HUES64 (cell line): ENCODE measurements around the gene DTWD2.
"Not testable (repeated sequence)": the region's sequence is repeated elsewhere in the genome, so short reads cannot be mapped to it uniquely, and the experiment has no call there.

Source experiments
- H3K27ac ChIP-seq: 2 replicates; pipeline ENCODE4 v1.7.0; 2013; ENCODE audit warnings: low read depth, low read length, inconsistent platforms
- H3K27me3 ChIP-seq: 2 replicates; pipeline ENCODE4 v1.6.1; 2013; ENCODE audit warnings: mild to moderate bottlenecking, low read length; ENCODE audit not compliant: insufficient read depth
- H3K36me3 ChIP-seq: 2 replicates; pipeline ENCODE4 v1.6.1; 2013; ENCODE audit warnings: mild to moderate bottlenecking, low read length; ENCODE audit not compliant: insufficient read depth
- H3K4me1 ChIP-seq: 2 replicates; pipeline ENCODE4 v1.6.1; 2013; ENCODE audit warnings: mild to moderate bottlenecking, low read length, moderate library complexity; ENCODE audit not compliant: insufficient read depth
- H3K4me3 ChIP-seq: 2 replicates; pipeline ENCODE4 v1.5.1; 2013; ENCODE audit warnings: mild to moderate bottlenecking, low read length, moderate library complexity
- H3K9ac ChIP-seq: 2 replicates; pipeline ENCODE4 v1.6.1; 2013; ENCODE audit warnings: mild to moderate bottlenecking, low read depth, low read length
- H3K9me3 ChIP-seq: 2 replicates; pipeline ENCODE4 v1.6.1; 2013; ENCODE audit warnings: low read depth, low read length; ENCODE audit not compliant: insufficient read depth
- WGBS: fragments of 150-250, 120-280 bp; methylation state at CpG from one replicate; pipeline ENCODE4 v1.1.7; 2013; ENCODE audit warnings: missing lambda C conversion rate; 5-methylcytosine and 5-hydroxymethylcytosine counted together

DTWD2 gene

DNA sequence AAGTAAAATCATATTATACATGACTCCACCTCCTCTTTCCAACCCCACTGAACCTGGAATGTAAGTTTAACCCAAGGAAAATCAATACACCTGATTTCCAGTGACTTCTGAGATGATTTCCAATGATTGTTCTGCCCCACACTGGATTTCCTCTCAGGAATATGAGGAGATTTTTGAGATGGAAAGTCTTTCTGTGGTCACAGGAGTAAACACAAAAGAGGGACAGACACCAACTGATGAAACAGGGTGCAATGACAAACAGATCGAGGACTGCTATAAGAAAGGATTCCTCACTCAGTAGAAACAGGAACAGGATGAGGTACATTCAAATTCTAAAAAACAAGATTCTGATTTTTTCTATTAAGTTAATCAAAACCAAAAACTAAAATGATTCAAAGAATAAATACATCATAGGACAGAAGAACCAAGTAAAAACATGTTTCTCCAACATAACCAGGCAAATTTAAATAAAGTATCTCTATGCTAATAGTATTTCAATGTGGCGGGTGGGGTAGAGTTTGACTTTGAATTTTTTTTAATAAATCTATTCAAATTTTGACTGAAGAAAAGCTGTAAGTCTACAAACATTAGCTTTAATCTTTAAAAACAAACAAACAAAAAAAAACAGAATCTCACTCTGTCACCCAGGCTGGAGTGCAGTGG, 42.1 kb downstream of the DTWD2 start:
- Histone ChIP-seq H3K4me1 (no peaks in the 10 kb centered on the region; the same call in 1 of the 2 replicates), H3K9ac (no peak overlapping the region), H3K27me3 (no peaks in the 10 kb centered on the region), H3K9me3 (no peaks in the 10 kb centered on the region), H3K27ac (no peak overlapping the region), H3K36me3 (peaks cover 16% of the 10 kb centered on the region; the same call in 1 of the 2 replicates), H3K4me3 (no peak overlapping the region)
- WGBS = 100% methylated on average over 1 of the region's 2 CpGs

DNA sequence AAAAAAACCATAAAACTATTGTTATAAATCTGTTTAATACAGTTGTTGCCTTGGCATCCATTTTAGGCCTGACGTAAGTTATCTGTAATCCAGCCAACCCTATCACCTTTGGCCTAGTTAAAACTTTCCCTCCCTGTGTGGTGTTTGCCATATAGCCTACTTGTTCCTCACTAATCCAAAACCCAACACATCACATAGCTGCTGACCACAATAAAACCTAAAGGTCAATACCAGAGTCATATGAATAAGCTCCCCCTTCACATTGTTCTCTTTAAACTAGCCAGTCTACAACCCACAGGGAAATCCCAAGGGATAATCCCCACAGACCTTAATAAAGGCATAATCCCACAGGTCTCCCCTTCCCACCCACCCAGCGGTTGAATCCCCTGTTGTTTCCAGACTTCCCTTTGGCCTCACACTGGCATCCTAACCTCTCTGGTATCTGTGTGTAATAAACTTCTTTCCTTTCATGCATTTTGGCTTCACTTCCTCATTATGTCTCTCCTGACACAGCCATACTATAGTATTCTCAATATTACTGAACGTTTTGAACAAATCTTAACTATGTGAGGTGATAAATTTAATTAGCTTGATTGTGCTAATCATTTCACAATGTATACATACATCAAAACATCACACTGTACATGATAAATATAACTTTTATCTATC, 50.8 kb downstream of the DTWD2 start:
- no peak overlapping the region for H3K4me3 ChIP-seq
- peaks cover 7% of the 10 kb centered on the region for H3K36me3 ChIP-seq
- no peak overlapping the region for H3K27ac ChIP-seq
- peaks cover 10% of the 10 kb centered on the region; the same call in 1 of the 2 replicates for H3K4me1 ChIP-seq
- H3K9me3 ChIP-seq = peaks cover 3% of the 10 kb centered on the region; the same call in 1 of the 2 replicates
- H3K27me3 ChIP-seq = no peaks in the 10 kb centered on the region
- WGBS = 94% methylated on average over 3 of the region's 3 CpGs
- H3K9ac ChIP-seq = no peak overlapping the region

DNA sequence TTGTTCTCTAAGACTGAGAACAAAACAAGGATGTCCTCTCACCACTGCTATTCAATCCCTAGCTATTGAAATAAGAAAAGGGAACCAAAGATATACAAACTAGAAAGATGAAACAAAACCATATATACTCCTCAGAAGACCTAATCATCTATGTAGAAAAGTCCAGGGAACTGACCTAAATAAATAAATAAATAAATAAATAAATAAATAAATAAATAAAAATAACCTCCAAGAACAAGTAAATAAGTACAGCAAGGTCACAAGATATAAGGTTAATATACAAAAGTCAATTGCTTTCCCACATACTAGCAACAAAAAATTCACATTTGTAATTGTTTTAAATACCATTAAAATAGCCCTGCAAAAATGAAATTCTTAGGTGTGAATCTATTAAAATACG, 54.6 kb downstream of the DTWD2 start:
- Histone ChIP-seq H3K27me3 (no peaks in the 10 kb centered on the region), H3K4me1 (peaks cover 24% of the 10 kb centered on the region), H3K27ac (no peak overlapping the region), H3K36me3 (peaks cover 9% of the 10 kb centered on the region), H3K9ac (no peak overlapping the region), H3K4me3 (no peak overlapping the region), H3K9me3 (peaks cover 13% of the 10 kb centered on the region)
- WGBS = 100% methylated on average over 1 of the region's 1 CpG

DNA sequence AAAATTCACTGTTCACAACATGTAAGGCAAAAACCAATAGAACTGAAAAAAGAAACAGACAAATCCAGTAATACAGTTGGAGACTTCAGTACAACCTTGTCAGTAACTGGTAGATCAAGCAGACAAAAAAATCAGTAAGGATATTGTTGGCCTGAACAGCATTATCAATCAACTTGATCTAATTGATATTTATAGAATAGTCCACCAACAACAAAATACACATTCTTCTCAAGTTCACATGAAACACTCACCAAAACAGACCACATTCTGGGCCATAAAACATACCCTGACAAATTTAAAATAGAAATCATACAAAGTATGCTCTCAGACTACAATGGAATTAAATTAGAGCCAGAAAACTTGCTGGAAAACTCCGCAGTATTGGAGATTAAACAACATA, 56.8 kb downstream of the DTWD2 start:
- Histone ChIP-seq H3K27me3 (no peaks in the 10 kb centered on the region), H3K9ac (no peak overlapping the region), H3K4me1 (peaks cover 24% of the 10 kb centered on the region), H3K27ac (no peak overlapping the region), H3K9me3 (peaks cover 13% of the 10 kb centered on the region), H3K4me3 (no peak overlapping the region), H3K36me3 (peaks cover 11% of the 10 kb centered on the region)
- 94% methylated on average over 1 of the region's 1 CpG for WGBS

DNA sequence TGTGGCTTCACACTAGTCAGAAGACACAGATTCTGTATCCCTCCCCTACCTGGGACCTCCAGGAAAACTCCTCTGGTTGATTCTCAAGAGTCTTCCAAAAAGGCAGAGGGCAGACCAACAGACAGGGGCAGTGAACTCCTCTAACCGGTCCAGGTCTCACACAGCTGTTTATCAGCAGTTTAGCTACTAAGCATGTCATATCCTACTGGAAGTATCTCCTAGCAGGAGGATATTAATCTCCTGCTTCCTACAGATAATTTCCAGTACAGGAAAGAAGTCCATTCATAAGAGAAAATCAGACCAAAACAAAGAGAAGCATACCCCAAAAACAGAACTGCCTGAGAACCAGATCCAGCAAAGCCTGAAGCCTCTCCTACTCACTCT, 64.3 kb downstream of the DTWD2 start:
- no peak overlapping the region for H3K4me3 ChIP-seq
- peaks cover 12% of the 10 kb centered on the region for H3K4me1 ChIP-seq
- WGBS = 83% methylated on average over 1 of the region's 1 CpG
- no peak overlapping the region for H3K9ac ChIP-seq
- no peaks in the 10 kb centered on the region for H3K27me3 ChIP-seq
- H3K27ac ChIP-seq = no peak overlapping the region
- 0 out of 2 replicates have a peak, but pooled peaks cover 2% of the 10 kb centered on the region for H3K36me3 ChIP-seq
- no peaks in the 10 kb centered on the region for H3K9me3 ChIP-seq

DNA sequence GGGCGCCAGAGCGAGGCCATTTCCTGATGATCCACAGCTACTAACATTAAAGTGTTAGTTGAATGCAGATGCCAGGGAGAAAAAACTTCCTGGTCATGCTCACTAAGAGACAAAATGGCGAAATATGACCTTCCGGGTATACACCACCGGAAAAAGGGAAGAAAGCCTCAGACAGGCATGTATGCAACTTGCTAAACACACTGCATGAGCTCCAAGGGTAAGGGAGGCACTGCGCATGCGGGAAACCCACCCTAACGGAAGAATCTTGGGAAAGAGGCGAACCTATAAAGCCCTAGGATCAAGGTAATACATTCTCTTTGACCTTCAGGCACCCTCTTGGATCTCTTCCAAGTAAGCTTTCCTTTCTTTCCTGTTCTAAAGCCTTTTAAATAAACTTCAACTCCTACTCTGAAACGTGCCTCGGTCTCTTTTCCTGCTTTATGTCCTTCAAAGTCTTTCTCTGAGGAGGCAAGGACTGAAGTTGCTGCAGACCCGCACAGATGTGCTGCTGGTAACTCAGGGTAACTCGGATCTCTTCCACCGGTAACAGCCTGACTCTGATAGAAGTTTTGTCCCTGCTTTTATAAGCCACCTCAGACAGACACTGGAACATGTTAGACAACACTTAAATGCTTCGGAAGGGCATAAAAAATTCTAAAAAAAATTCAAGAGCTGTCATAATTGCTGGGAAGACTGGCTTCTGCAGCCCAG, 64.9 kb downstream of the DTWD2 start:
- H3K4me1 ChIP-seq = peaks cover 13% of the 10 kb centered on the region
- 0 out of 2 replicates have a peak, but pooled peaks cover 2% of the 10 kb centered on the region for H3K36me3 ChIP-seq
- no peaks in the 10 kb centered on the region for H3K9me3 ChIP-seq
- no peak overlapping the region for H3K4me3 ChIP-seq
- H3K27ac ChIP-seq = no peak overlapping the region
- no peak overlapping the region; the same call in 1 of the 2 replicates for H3K9ac ChIP-seq
- 91% methylated on average over 15 of the region's 15 CpGs for WGBS
- no peaks in the 10 kb centered on the region for H3K27me3 ChIP-seq

DNA sequence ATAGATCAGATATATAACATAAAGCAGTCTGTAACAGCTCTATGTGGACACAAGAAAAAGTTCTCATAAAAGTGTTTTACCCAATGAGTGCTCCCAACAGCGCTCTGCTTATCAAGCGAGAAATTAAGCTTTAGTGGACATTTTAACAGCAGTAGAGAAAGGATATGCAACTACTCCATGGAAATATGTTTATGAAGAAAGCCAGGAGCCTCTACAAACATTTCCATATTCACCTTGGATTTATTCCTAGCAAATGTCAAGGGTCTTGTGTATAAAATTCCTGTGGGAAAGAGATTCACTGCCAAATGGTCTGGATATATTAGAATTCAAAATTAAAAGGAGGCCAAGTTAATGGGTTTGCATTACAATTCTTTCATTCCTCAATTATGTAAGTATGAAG, 66.5 kb downstream of the DTWD2 start:
- H3K9ac ChIP-seq = no peak overlapping the region
- WGBS = 89% methylated on average over 2 of the region's 2 CpGs
- H3K27me3 ChIP-seq = no peaks in the 10 kb centered on the region
- H3K4me1 ChIP-seq = peaks cover 13% of the 10 kb centered on the region
- no peaks in the 10 kb centered on the region for H3K36me3 ChIP-seq
- H3K4me3 ChIP-seq = no peak overlapping the region
- H3K9me3 ChIP-seq = no peaks in the 10 kb centered on the region
- no peak overlapping the region for H3K27ac ChIP-seq

DNA sequence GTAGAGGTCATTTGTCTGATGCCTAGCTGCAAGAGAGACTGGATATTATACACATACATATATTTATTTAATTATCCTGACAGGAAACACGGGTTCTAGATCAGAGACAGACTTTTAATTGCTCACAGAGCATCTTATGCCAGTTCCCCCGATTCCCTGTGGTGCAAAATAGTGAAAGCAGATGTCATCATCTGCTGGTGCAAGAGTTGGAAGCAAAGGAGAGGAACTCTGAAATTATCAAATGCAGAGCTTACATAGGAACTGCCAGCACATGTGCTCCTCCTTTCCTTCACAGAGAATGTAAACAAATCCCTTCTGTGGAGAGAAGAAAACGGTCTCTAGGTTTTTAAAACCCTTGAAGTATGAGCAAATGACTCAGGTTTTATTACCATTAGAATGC, 69.3 kb downstream of the DTWD2 start:
- Histone ChIP-seq H3K27ac (no peak overlapping the region), H3K4me1 (peaks cover 13% of the 10 kb centered on the region), H3K36me3 (0 out of 2 replicates have a peak, but pooled peaks cover 6% of the 10 kb centered on the region), H3K4me3 (no peak overlapping the region), H3K9me3 (no peaks in the 10 kb centered on the region), H3K27me3 (no peaks in the 10 kb centered on the region), H3K9ac (no peak overlapping the region)
- WGBS = 64% methylated on average over 3 of the region's 3 CpGs

DNA sequence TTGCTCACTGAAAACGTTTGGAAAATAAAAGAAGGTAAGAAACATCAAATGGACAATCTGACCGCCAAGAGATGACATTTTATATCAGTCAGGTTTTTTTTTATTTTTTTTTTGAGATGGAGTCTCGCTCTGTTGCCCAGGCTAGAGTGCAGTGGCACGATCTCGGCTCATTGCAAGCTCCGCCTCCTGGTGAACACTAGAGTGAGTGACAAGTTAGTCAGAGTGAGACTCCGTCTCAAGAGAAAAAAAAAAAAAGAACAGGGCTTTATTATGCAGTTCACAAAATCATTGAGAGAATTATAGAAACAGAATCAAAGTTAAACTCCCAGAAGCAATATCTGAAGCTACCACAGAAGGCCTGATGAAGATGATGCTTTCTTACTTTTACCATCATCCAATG, 70.1 kb downstream of the DTWD2 start:
- peaks cover 12% of the 10 kb centered on the region for H3K4me1 ChIP-seq
- H3K27me3 ChIP-seq = no peaks in the 10 kb centered on the region
- H3K9ac ChIP-seq = no peak overlapping the region
- no peak overlapping the region for H3K4me3 ChIP-seq
- no peak overlapping the region for H3K27ac ChIP-seq
- no peaks in the 10 kb centered on the region for H3K9me3 ChIP-seq
- WGBS = 98% methylated on average over 7 of the region's 7 CpGs
- H3K36me3 ChIP-seq = 0 out of 2 replicates have a peak, but pooled peaks cover 6% of the 10 kb centered on the region

DNA sequence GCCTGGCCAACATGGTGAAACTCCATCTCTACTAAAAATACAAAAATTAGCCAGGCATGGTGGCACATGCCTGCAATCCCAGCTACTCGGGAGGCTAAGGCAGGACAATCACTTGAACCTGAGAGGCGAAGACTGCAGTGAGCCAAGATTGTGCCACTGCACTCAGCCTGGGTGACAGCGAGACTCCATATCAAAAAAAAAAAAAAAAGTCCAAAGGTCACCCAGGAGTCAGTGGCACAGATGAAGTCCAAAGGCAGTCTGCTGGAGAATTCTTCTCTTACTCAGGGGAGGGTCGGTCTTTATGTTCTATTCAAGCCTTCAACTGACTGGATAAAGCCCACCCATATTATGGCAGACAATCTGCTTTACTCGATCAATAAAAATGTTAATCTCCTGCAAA, 80.8 kb downstream of the DTWD2 start:
- not testable (repeated sequence) for H3K36me3 ChIP-seq, H3K9ac ChIP-seq, H3K9me3 ChIP-seq, H3K27ac ChIP-seq, H3K4me3 ChIP-seq, H3K27me3 ChIP-seq
- peaks cover 13% of the 10 kb centered on the region for H3K4me1 ChIP-seq
- WGBS = 94% methylated on average over 5 of the region's 5 CpGs

DNA sequence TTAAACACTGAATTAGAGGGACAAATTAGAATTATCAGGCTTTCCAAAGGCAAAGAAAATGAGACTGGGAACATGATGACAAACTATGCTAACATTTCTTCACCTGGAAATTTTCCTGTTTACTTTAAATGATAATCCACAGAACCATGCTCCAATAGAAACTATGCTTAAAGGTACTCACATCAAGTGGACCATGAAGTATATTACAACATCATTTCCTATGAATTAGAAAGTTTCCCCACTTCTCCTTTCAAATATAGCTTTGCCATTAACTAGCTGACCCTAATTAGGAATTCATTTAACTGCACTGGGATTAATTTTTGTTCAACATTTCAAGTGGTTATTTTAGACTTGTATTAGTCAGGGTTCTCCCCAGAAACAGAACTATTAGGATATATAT, 81.4 kb downstream of the DTWD2 start:
- Histone ChIP-seq H3K27me3 (no peaks in the 10 kb centered on the region), H3K4me3 (no peak overlapping the region), H3K27ac (no peak overlapping the region), H3K9me3 (no peaks in the 10 kb centered on the region), H3K36me3 (no peaks in the 10 kb centered on the region), H3K9ac (no peak overlapping the region), H3K4me1 (peaks cover 13% of the 10 kb centered on the region)
